ENCODE data around the gene CFAP77.
A peak's percentile ranks its signal among the peaks of the same experiment; 100 is the strongest.

The CFAP77 gene

GRCh38 chr9:132509928-132510874 is 100.2 kb downstream of the CFAP77 start:
- no peak overlapping the region for H3K4me3 ChIP-seq (replicated peaks in 1 of 2; ENCODE audit: low read depth in 2 of 2, low read length in 2 of 2)
- DNase-seq (ENCODE audit: low read depth in 2 of 2) = peak; percentile 3 to 13
- TF ChIP-seq CTCF (IDR thresholded peaks at IDR 0.05; ENCODE audit: low read depth, low read length) = no peak

GRCh38 chr9:132511191-132511999 is 101.4 kb downstream of the CFAP77 start:
- DNase-seq (ENCODE audit: low read depth in 2 of 2) = no peak
- no peak overlapping the region for H3K4me3 ChIP-seq (replicated peaks in 1 of 2; ENCODE audit: low read depth in 2 of 2, low read length in 2 of 2)
- no peak for TF ChIP-seq CTCF (IDR thresholded peaks at IDR 0.05; ENCODE audit: low read depth, low read length)

DNA sequence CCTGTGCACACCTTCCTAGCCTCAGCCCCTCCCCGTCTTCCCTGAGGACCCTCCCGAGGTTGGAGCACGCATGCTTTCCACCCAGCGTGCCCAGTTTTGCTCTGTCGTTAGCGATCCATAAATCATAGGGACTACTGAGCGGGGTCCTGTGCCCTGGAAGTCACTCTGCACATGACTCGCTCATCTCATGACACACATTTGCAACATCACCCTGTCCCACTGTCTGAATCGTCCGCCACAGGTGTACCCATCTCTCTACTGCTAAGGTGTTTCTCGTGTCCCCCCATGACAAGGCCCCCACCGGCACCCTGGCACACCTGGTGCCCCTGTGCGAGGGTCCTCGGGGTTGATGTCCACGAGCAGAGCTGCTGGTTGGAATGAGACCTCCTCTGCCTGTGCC is 103.4 kb downstream of the CFAP77 start:
- H3K4me3 ChIP-seq (replicated peaks in 1 of 2; ENCODE audit: low read depth in 2 of 2, low read length in 2 of 2) = no peak overlapping the region
- TF ChIP-seq CTCF (IDR thresholded peaks at IDR 0.05; ENCODE audit: low read depth, low read length) = no peak
- no peak for DNase-seq (ENCODE audit: low read depth in 2 of 2)

DNA sequence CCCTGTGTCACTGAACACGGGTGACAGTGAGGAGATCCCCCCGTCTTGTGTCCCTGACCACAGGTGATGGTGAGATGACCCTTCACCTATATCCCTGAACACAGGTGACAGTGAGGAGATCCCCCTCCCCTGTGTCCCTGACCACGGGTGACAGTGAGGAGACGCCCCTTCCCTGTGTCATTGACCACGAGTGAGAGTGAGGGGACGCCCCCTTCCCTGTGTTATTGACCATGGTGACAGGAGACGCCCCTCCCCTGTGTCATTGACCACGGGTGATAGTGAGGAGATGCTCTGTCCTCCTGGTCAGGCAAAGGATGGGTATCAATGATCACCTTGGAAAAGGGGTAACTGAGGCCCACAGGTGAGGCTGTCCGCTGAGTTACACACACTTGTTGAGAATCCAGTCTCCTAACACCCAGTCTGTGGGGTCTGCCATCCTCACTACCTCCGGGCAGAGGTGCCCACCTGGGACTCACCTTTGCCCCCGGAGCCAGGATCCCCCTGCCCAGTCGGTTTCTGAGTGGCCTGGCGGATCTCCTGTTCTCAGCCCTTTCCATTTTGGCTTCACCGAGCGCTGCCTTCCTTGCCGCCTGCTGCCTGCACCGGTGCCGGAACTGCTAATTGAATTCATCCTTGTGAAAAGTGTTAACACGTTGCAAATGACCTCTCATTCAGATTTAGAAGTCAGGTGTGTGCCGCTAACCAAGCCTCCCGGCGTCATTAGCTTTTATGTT is 104.2 kb downstream of the CFAP77 start:
- no peak for DNase-seq (ENCODE audit: low read depth in 2 of 2)
- TF ChIP-seq CTCF (IDR thresholded peaks at IDR 0.05; ENCODE audit: low read depth, low read length) = no peak
- H3K4me3 ChIP-seq (replicated peaks in 1 of 2; ENCODE audit: low read depth in 2 of 2, low read length in 2 of 2) = no peak overlapping the region

GRCh38 chr9:132514821-132515220 is 104.8 kb downstream of the CFAP77 start:
- DNase-seq (ENCODE audit: low read depth in 2 of 2) = no peak
- TF ChIP-seq CTCF (IDR thresholded peaks at IDR 0.05; ENCODE audit: low read depth, low read length) = no peak
- H3K4me3 ChIP-seq (replicated peaks in 1 of 2; ENCODE audit: low read depth in 2 of 2, low read length in 2 of 2) = no peak overlapping the region

DNA sequence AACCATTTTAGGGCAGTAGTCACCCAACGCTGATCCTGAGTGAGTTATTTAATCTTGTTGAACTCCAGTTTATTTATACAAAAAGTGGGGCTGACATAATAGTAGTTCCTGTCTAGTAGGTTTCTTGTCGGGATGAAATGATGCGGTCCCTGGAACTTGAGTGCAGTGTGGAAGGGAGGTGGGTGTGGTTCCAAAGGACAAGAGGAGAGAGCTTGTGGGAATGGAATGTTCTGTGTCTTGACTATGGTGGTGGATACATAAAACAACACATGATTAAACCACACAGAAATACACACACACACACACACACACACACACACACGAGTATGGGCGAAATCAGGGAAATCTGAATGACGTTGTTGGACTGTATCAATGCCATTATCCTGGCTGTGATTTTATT is 106.3 kb downstream of the CFAP77 start:
- H3K4me3 ChIP-seq (replicated peaks in 1 of 2; ENCODE audit: low read depth in 2 of 2, low read length in 2 of 2) = no peak overlapping the region
- no peak for DNase-seq (ENCODE audit: low read depth in 2 of 2)
- TF ChIP-seq CTCF (IDR thresholded peaks at IDR 0.05; ENCODE audit: low read depth, low read length) = no peak

Data from cardiac fibroblast (primary cell).